ENCODE data around the gene MRPL21.
"Not testable (repeated sequence)": the region's sequence is repeated elsewhere in the genome, so short reads cannot be mapped to it uniquely, and the experiment has no call there.

Gene MRPL21

DNA sequence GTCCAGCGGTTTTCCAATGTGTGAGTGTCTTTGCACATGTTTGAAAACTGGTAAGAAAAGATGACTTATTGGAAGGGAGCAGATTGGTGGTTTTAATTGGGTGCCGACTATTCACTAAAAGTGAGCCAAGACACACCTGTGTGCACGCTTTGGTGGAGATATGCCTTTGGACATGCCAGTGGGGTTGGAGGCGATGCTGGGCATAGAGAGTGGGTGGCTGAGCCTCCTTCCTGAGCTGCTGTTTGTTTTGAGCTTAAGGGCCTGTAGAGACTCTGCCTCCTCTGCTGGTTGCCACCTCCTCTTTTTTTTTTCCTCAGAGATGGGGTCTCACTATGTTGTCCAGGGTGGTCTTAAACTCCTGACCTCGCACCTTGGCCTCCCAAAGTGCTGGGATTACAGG, 9.6 kb upstream of the MRPL21 start:
- DNase-seq (ENCODE audit: low read depth in 3 of 3, low spot score in 1 of 3): no peak

GRCh38 chr11:68912254-68912653, 8.6 kb upstream of the MRPL21 start:
- DNase-seq (ENCODE audit: low read depth in 3 of 3, low spot score in 1 of 3): no peak

- no peak for DNase-seq (ENCODE audit: low read depth in 3 of 3, low spot score in 1 of 3)
These were observed 8.1 kb upstream of the MRPL21 start for GRCh38 chr11:68911731-68912130.

- DNase-seq (ENCODE audit: low read depth in 3 of 3, low spot score in 1 of 3): no peak
These were observed 7.3 kb upstream of the MRPL21 start for GRCh38 chr11:68910965-68911364.

- no peak for DNase-seq (ENCODE audit: low read depth in 3 of 3, low spot score in 1 of 3)
These were observed 4.6 kb upstream of the MRPL21 start for GRCh38 chr11:68908273-68908672.

DNA sequence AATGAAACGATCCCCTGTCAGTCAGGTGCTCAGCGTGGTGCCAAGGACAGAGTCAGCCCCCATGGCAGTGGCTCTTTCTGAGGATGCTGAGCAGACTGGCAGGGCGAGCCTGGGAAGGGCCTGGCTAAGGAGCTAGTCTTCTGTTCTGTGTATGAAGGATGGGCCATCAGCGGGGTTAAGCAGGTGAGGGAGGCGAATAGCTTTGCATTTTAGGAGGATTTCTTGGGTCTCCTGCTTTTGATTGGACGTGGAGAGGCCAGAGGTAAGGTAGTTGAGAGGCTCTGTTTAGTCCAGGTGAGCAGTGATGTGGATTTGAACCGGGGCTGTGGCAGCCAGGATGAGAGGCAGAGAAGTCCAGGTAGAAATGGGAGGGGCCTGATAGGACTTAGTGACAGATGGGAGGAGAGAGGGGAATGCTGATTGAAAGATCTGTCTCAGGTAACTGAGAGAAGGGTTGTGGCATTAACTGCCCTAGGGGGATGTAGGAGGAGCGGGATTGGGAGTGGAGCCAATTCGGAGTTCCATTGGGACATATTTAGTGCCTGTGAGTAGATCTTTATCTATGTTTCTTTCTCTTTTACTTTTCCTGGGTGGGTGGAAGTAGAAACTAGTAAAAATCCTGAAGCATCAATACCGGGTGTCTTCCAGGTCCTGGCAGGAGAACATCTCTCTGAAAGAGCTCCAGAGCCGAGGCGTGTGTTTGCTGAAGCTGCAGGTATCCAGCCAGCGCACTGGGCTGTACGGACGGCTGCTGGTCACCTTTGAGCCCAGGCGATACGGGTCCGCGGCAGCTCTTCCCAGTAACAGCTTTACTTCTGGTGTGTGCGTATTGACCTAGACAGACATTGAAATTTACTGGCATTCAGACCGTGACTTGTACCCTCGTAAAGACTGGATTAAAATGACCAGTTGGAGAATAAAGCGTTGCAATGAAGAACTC, 2.1 kb upstream of the MRPL21 start:
- DNase-seq (ENCODE audit: low read depth in 3 of 3, low spot score in 1 of 3): no peak

DNA sequence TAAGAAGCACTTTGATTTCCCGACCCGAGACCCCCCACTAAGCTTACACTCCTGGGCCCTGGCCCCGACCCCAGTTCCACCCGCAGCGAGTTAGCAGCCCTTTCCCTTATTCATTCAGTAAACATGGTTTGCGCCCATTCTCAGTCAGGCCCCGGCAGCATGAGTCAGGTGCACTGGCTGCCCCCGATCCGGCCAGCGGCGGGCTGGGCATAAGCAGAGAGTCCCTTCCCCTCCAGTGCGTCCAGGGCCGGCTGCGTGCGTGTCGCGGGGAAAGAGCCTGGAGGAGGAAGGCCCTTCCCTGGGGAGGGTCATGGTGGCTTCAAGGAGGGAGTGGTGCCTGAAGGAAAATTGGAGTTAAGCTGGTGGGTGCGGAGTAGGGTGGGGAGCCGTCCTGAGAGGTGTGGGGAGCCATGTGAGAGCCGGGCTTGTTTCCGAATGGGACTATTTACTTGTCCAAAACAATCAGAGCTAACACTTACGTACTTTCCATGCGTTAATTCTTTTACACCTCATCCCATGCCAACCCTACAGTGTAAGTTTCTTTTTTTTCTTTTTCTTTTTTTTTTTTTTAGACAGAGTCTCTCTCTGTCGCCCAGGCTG, 716 bp upstream of the MRPL21 start:
- DNase-seq (ENCODE audit: low read depth in 3 of 3, low spot score in 1 of 3): no peak

DNA sequence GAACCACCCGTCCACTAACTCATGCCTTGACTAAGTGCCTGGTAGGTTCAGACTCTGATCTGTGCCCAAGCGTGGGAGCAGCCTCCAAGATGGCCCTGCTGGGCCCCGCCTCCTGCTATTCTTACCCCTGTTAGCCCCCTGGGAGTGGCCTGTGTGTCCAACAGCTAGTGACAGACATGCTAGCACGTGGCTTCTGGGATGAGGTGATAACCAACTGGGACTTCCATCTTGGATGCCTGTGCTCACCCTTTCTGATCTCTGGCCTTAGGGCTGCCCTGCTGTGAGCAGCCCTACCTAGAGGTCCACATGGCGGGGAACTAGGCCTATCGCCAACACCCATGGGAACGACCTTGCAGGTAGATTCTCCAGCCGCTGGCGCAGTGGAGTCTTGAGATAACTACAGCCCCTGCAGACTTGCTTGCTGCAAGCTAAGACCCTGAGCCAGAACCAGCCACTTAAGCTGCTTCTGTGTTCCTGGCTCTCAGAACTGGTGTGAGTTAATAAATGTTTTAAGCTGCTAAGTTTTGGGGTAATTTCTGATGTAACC, 2.7 kb downstream of the MRPL21 start:
- DNase-seq (ENCODE audit: low read depth in 3 of 3, low spot score in 1 of 3): no peak

DNA sequence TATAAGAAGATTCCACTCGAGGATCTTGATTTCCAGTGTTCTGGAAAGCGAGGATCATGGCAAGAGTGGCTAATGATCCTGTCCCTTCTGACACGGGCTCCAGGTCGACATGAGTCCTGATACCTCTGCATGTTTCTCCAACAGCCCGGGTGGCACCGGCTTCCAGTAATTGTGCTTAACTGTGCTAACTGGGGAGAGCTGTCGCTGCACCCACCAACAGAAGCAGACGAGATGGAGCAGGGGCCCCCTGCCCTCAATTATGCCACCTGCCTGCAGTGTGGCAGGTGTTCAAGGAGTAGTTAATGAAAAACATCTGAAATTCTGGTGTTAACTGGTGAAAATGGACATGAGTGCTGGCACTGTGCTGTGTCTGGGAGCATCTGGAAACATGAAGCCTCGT, 6.2 kb downstream of the MRPL21 start:
- DNase-seq (ENCODE audit: low read depth in 3 of 3, low spot score in 1 of 3): no peak

GRCh38 chr11:68896171-68896959, 7.3 kb downstream of the MRPL21 start:
- no peak for DNase-seq (ENCODE audit: low read depth in 3 of 3, low spot score in 1 of 3)

DNA sequence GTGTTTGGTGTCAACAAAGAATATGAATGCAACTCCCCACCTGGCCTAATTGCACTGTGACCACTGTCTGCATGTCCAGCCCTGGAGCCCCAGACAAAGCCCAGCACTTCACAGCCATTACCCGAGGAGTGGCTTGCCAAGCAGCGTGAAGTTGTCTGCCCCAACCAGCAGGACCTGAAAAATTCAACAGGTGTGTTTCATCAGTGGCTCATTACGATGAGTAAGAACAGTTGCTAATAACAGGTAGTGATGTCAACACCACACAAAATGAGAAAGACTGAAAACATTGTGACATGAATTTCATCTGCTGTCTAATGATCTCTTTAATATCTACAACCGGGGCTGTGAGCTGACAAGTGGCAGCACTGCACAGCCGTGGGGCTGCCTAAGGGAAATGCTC, 10.3 kb downstream of the MRPL21 start:
- no peak for DNase-seq (ENCODE audit: low read depth in 3 of 3, low spot score in 1 of 3)

DNA sequence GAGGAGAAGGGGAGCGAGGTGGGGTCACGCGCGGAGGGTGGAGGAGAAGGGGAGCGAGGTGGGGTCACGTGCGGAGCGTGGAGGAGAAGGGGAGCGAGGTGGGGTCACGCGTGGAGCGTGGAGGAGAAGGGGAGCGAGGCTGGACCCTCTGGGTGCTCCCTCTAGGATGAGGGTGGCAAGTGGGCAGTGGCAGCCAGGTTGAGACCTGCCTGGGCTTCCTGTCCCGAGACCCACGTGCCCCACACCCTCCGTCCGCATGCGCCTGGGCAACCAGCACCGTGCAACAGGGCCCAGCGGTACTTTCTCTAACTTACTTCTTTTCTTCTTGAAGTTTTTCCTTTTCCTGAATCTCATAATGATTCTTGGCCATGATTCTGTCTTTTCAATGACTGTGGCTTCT, 11.1 kb downstream of the MRPL21 start:
- DNase-seq (ENCODE audit: low read depth in 3 of 3, low spot score in 1 of 3): no peak

- DNase-seq (ENCODE audit: low read depth in 3 of 3, low spot score in 1 of 3): no peak
These were observed 12.2 kb downstream of the MRPL21 start for GRCh38 chr11:68891351-68891948.

GRCh38 chr11:68890490-68891231, 13.0 kb downstream of the MRPL21 start:
- no peak for DNase-seq (ENCODE audit: low read depth in 3 of 3, low spot score in 1 of 3)

- DNase-seq (ENCODE audit: low read depth in 3 of 3, low spot score in 1 of 3): no peak
These were observed 13.6 kb downstream of the MRPL21 start for GRCh38 chr11:68889948-68890446.

GRCh38 chr11:68884827-68885226, 18.8 kb downstream of the MRPL21 start:
- not testable (repeated sequence) for DNase-seq (ENCODE audit: low read depth in 3 of 3, low spot score in 1 of 3)

GRCh38 chr11:68882391-68882790, 21.2 kb downstream of the MRPL21 start:
- no peak for DNase-seq (ENCODE audit: low read depth in 3 of 3, low spot score in 1 of 3)

- no peak for DNase-seq (ENCODE audit: low read depth in 3 of 3, low spot score in 1 of 3)
These were observed 22.3 kb downstream of the MRPL21 start for GRCh38 chr11:68881320-68881719.

DNA sequence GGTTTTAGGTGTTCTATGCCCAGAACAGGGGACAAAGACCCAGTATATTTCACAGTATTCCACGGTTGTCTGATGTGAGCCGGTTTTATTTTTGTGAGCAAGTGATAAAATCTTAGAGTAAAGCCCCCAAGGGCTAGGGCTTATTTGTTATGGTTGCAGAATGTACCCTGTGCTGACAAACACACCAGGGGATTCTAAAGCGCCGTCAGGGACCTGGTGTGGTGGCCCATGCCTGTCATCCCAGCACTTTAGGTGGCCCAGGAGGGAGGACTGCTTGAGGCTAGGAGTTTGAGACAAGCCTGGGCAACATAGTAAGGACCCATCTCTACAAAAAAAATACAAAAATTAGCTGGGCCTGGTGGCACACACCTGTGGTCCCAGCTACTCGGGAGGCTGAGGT, 22.8 kb downstream of the MRPL21 start:
- DNase-seq (ENCODE audit: low read depth in 3 of 3, low spot score in 1 of 3): no peak

DNA sequence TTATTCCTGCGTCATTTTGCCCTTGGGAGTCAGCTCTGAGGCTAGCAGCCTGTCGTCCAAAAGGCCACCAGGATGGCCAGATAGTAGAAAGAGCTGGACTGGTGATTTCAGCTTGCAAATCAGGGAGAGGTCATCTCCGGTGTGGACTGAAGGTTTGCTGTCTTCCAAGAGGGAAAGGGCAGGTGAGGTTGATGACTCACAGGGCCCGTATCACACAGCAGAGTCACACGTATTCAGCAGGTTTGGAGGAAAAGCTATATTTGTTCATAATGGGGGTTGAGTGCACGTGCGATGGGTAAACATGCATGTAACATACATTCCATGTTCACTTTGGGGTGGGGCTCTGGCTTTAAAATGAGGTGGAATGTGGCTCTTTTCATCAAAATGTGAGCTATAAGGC, 25.6 kb downstream of the MRPL21 start:
- no peak for DNase-seq (ENCODE audit: low read depth in 3 of 3, low spot score in 1 of 3)
